Activated CD4-positive, alpha-beta T cell treated with anti-CD3 and anti-CD28 coated beads for 48 hours (primary cell): Measurements from ENCODE around the gene PIM3.

Source experiments
- DNase-seq: peaks from one replicate; pipeline ENCODE4 v3.0.0-alpha.2; 2020

PIM3 gene

GRCh38 chr22:49928555-49929210 lies 31.9 kb upstream of the PIM3 start:
- no peak for DNase-seq

- peak; percentile 84 for DNase-seq
Observed at GRCh38 chr22:49929211-49929979, 31.2 kb upstream of the PIM3 start.

DNA sequence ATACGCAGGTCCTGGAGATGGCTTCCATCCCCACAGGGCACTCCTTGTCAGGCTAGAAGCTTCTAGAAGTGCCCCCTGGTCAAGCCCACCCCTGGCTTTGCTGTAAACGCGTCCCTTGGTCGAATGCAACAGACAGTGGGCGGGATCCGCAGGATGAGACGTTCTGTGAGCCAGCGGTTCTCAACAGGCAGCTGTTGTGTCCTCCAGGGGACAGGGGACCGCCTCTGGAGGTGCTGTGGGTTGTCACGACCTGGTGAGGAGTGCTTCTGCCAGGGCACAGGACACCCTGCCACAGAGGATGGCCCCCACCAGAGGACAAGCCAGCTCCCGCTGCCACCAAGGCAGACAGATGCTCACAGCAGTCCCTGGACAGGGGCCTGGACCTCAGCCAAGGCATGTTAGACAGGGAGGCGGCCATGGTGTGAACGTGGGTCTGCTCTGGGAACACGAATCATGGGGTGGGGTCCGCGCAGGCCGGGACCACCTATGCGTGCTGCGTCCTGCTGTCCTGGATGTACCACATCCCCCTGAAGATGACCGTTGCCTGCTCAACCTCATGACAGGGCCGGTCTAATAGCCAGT lies 30.5 kb upstream of the PIM3 start:
- DNase-seq, result no peak

- peak; percentile 55 for DNase-seq
Observed at GRCh38 chr22:49930596-49931412, 29.8 kb upstream of the PIM3 start.

- no peak for DNase-seq
Observed at GRCh38 chr22:49933236-49934159, 27.1 kb upstream of the PIM3 start.

GRCh38 chr22:49934160-49934890 lies 26.2 kb upstream of the PIM3 start:
- DNase-seq, result peak; percentile 58

- DNase-seq, result peak; percentile 92
Observed at GRCh38 chr22:49934891-49935557, 25.5 kb upstream of the PIM3 start.

DNA sequence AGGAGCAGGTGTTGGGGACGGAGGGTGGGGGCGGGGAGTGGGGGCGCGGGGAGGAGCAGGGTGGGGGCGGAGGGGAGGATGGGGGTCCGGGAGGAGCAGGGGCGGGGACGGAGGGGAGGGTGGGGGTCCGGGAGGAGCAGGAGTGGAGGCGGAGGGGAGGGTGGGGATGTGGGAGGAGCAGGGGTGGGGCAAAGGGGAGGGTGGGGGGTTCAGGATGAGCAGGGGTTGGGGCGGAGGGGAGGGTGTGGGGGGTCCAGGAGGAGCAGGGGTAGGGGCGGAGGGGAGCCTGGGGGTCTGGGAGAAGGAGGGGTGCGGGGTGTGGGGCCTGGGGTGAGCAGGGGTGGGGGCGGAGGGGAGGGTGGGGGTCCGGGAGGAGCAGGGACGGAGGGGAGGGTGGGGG lies 25.0 kb upstream of the PIM3 start:
- DNase-seq, result no peak

GRCh38 chr22:49936018-49936972 lies 24.3 kb upstream of the PIM3 start:
- peak; percentile 98 for DNase-seq

DNA sequence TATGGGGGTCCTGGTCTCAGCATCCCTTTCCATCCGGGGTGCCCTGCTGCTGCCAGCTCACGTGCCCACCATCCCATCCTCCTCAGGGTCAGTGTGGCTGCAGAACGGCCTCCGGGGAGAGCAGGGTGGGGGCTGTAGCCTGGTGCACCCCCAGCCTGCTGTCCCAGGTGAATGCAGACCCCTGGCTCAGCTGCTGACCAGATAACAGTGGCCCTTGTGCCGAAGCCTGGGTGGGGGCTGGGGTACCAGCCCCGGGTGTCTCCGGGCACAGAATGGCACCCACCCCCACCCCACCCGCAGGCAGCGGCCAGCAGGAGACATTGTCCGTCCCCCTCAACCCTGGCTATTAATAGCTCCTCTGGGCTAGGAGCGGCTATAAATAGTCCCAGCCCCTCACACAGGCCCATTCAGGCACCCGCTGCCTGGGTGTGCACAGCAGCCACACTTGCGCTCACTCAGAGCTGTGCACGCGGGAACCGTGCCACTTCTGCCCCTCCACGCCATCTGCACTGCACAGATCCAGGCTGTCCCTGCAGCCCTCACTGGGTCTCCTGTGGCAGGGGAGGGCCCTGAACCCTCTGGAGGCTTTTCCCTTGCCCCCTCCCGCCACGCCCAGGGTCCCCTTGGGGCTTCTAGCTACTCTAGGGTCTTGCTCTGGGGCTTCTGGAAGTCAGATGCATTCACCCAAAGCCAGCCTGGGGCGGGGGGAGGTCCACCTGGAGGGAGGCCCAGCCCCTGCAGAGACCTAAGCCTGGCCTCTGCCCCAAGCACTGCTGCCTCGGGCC lies 23.4 kb upstream of the PIM3 start:
- DNase-seq, result no peak

- no peak for DNase-seq
Observed at GRCh38 chr22:49937758-49938564, 22.6 kb upstream of the PIM3 start.

- DNase-seq, result no peak
Observed at GRCh38 chr22:49938565-49939136, 21.9 kb upstream of the PIM3 start.

- no peak for DNase-seq
Observed at GRCh38 chr22:49941507-49942316, 18.9 kb upstream of the PIM3 start.

DNA sequence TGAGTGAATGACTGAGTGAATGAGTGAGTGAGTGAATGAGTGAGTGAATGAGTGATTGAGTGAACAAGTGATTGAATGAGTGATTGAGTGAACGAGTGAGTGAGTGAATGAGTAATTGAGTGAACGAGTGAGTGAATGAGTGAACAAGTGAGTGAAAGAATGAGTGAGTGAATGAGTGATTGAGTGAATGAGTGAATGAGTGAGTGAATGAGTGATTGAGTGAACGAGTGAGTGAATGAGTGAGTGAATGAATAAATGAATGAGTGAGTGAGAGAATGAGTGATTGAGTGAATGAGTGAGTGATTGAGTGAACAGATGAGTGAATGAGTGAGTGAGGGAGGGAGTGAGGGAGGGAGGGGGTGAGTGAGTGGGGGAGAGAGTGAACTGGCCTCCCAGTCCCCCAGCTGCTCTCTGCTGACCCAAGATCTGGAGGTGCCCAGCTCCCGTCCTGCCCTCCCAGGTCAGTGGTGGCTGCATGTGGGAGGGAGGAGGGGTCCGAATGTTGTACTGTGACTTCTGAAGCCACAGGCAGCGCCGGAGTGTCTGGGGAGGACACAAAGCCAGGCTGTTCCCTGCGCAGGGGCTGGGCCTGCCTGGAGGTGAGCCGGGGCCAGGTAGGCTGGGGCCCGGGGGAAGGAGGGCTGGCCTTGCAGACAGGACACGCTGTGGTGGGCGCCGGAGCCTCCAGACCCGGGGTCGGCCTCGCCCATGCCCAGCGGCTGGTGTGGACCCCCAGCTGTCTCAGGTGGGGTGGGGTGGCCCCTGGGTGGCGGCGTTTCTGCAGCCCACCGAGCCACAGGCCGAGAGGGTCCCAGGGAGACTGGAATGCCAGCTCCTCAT lies 17.8 kb upstream of the PIM3 start:
- DNase-seq, result no peak

DNA sequence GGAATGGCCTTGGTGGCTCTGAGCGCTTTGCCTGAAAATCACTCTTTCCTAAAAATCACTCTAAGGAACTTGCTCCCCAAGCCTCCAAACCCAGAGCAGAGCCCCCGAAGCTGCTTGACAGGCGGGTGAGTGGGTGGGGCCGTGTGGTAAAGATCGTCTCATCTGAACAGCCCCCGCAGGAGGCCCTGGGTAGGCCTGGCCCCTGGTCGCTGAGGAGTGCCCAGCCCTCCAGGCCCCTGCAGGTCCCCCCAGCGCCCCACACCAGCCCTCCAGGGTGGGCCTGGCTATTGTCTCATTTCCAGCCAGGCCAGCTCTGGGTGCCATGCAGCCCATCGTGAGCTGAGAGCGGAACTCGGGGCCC lies 17.2 kb upstream of the PIM3 start:
- no peak for DNase-seq
